Lung (tissue), 12 donors: ENCODE data around the gene SSR3. TPM values are rescaled to one million over a fixed set of nuclear protein-coding genes. Genes with fewer than 3 reads are reported as not detected.

ENCODE experiments used
- ATAC-seq: fragments of 200-7000 bp; cut with Tn5 transposase; one replicate; pipeline ENCODE4 v1.9.1; 2020; ENCODE audit warnings: moderate number of reproducible peaks; ENCODE audit not compliant: insufficient read depth, low FRiP score
- DNase-seq, 3 donors: peaks; one replicate each; pipeline ENCODE4 v3.0.0-alpha.2; 2013 to 2017
- H3K27ac ChIP-seq, 2 donors: one replicate each; pipeline ENCODE4 v1.5.1; 2013; ENCODE audit warnings: mild to moderate bottlenecking in 2 of 2, moderate library complexity in 2 of 2, control low read depth in 1 of 2, inconsistent platforms in 1 of 2, low read depth in 1 of 2, low read length in 1 of 2
- H3K27me3 ChIP-seq, 3 donors: one replicate each; pipeline ENCODE4 v1.5.1; 2013; ENCODE audit warnings: low read length in 2 of 3; ENCODE audit not compliant: control insufficient read depth in 3 of 3, insufficient read depth in 3 of 3
- H3K36me3 ChIP-seq, 4 donors: one replicate each; pipeline ENCODE4 v1.5.1; 2013; ENCODE audit warnings: low read length in 4 of 4, mild to moderate bottlenecking in 1 of 4, moderate library complexity in 1 of 4; ENCODE audit not compliant: control insufficient read depth in 4 of 4, insufficient read depth in 4 of 4
- H3K4me1 ChIP-seq, 5 donors: one replicate each; pipeline ENCODE4 v1.5.1; 2013; ENCODE audit warnings: low read length in 5 of 5, mild to moderate bottlenecking in 2 of 5, moderate library complexity in 1 of 5; ENCODE audit not compliant: control insufficient read depth in 5 of 5, insufficient read depth in 5 of 5
- H3K4me3 ChIP-seq: one replicate; pipeline ENCODE4 v1.5.1; 2013; ENCODE audit warnings: mild to moderate bottlenecking, control low read depth, moderate library complexity
- H3K9ac ChIP-seq, 2 donors: one replicate each; pipeline ENCODE4 v1.5.1; 2013; ENCODE audit warnings: low read length in 2 of 2, control low read depth in 1 of 2; ENCODE audit not compliant: insufficient read depth in 1 of 2
- H3K9me3 ChIP-seq, 4 donors: one replicate each; pipeline ENCODE4 v1.5.1; 2013; ENCODE audit warnings: low read length in 3 of 4, mild to moderate bottlenecking in 1 of 4, moderate library complexity in 1 of 4; ENCODE audit not compliant: control insufficient read depth in 4 of 4, insufficient read depth in 3 of 4
- WGBS, 2 donors: extraction: QIAGEN DNeasy Blood & Tissue Kit; methylation state at CpG; one replicate each; pipeline ENCODE4 v1.1.7; 2013; 5-methylcytosine and 5-hydroxymethylcytosine counted together
- polyA plus RNA-seq, 2 donors: library from polyadenylated mRNA; stranded (reverse); fragments of 200-250 nt; gene quantifications; one replicate each; pipeline ENCODE4 v1.2.1, GENCODE V29; 2013
- total RNA-seq, 2 donors: library from RNA; depleted of rRNA in 1 of 2; stranded (reverse); fragments of >200 nt in 1 of 2; gene quantifications; one replicate each; pipeline ENCODE4 v1.2.1, GENCODE V29; 2014 to 2021
- TF ChIP-seq, protein P1 (sequence below): IDR thresholded peaks from 2 replicates; pipeline ENCODE4 v1.5.1; 2012; ENCODE audit warnings: mild to moderate bottlenecking; ENCODE audit errors: control extremely low read depth, extremely low read depth
- donor health status: control.
- donor health status: control.
- donor health status: Bipolar disorder and iron deficiency.
- donor health status: healthy.
- donor health status: DM: yes; HTN: yes; CAD: no.

The SSR3 gene
- total and polyA plus RNA-seq, 4 donors: 83.7 to 209 (median 188) TPM

DNA sequence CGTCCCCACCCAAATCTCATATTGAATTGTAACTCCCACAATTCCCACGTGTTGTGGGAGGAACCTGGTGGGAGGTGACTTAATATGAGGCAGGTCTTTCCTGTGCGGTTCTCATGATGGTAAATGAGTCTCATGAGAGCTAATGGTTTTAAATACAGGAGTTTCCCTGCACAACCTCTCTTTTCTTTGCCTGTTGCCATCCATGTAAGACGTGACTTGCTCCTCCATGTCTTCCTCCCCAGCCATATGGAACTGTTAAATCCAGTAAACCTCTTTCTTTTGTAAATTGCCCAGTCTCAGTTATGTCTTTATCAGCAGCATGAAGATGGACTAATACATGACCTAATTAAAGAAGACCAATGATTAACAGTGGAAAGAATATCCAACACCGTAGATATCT, 56.6 kb downstream of the SSR3 start:
- Histone ChIP-seq H3K27me3 (no peaks in the 10 kb centered on the region), H3K36me3 (no peaks in the 10 kb centered on the region), H3K9me3 (no peaks in the 10 kb centered on the region), H3K4me1 (no peaks in the 10 kb centered on the region), H3K27ac (no peak overlapping the region), H3K9ac (no peak overlapping the region), H3K4me3 (no peak overlapping the region)
- DNase-seq: no peak
- WGBS, 2 donors: 85 to 88% methylated on average over 5 of the region's 5 CpGs
- TF ChIP-seq, protein P1, sequence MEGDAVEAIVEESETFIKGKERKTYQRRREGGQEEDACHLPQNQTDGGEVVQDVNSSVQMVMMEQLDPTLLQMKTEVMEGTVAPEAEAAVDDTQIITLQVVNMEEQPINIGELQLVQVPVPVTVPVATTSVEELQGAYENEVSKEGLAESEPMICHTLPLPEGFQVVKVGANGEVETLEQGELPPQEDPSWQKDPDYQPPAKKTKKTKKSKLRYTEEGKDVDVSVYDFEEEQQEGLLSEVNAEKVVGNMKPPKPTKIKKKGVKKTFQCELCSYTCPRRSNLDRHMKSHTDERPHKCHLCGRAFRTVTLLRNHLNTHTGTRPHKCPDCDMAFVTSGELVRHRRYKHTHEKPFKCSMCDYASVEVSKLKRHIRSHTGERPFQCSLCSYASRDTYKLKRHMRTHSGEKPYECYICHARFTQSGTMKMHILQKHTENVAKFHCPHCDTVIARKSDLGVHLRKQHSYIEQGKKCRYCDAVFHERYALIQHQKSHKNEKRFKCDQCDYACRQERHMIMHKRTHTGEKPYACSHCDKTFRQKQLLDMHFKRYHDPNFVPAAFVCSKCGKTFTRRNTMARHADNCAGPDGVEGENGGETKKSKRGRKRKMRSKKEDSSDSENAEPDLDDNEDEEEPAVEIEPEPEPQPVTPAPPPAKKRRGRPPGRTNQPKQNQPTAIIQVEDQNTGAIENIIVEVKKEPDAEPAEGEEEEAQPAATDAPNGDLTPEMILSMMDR: no peak
- no peak for ATAC-seq

DNA sequence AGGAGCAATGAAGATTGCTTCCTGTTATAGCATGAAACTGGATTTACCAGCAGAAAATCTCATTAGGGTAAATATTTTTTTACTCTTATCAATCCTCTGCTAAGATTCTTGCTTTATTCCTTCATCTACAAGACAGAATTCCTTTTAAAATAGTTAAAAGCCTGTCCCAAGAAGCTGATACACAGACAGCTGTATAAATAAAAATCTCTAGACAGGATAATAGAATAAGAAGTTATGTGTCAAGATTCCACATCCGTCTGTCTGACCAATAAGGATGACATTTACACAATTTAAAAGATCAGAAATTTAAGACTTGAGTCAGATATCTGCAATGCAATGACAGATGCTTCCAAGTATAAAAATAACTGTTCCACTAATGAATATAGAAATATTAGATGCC, 57.6 kb downstream of the SSR3 start:
- Histone ChIP-seq H3K9ac (no peak overlapping the region), H3K9me3 (no peaks in the 10 kb centered on the region), H3K4me3 (no peak overlapping the region), H3K36me3 (no peaks in the 10 kb centered on the region), H3K4me1 (no peaks in the 10 kb centered on the region), H3K27me3 (no peaks in the 10 kb centered on the region), H3K27ac (no peak overlapping the region)
- 69 to 75% methylated on average over 1 of the region's 1 CpG for WGBS, 2 donors
- DNase-seq (no peak), ATAC-seq (no peak)
- TF ChIP-seq, protein P1: no peak

DNA sequence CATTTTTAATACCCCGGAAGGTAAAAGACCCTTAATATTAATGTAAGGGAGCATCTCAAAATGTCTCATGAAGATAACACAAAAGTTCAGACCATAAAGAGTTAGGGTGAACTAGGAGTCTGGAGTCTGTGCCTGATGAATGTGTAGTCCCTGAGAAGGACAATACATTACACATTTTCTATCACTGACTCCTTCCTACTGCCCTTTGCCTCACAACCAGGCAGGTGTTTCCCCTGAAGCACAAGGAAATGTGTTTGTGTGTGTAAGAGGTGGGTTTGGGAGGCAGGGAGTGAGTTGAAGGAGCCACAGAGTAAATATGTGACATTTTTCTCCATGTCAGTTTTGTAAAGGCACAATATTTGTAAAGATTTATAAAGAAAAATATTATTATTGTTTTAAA, 59.1 kb downstream of the SSR3 start:
- Histone ChIP-seq H3K4me3 (no peak overlapping the region), H3K4me1 (no peaks in the 10 kb centered on the region), H3K9ac (no peak overlapping the region), H3K9me3 (no peaks in the 10 kb centered on the region), H3K36me3 (no peaks in the 10 kb centered on the region), H3K27ac (no peak overlapping the region), H3K27me3 (no peaks in the 10 kb centered on the region)
- 93 to 98% methylated on average over 1 of the region's 1 CpG for WGBS, 2 donors
- ATAC-seq (no peak), DNase-seq (no peak)
- TF ChIP-seq, protein P1: no peak

DNA sequence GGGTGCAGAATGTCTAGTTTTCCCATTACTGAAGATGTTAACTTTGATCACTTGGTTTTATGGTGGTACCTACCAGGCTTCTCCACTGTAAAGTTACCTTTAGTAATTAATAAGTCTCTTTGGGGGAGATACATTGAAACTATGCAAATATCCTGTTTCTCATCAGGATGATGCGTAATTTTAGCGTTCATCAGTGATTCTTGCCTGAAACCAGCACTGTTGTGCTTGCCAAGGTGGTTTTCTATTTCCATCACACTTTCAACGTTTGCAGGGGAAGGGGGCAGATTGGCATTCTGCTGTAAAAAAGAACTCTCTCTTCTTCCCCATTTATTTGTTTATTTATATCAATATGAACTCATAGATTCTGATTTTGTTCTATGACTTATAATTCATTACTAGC, 61.0 kb downstream of the SSR3 start:
- ATAC-seq: no peak
- Histone ChIP-seq H3K27me3 (no peaks in the 10 kb centered on the region), H3K4me3 (no peak overlapping the region), H3K4me1 (no peaks in the 10 kb centered on the region), H3K36me3 (no peaks in the 10 kb centered on the region), H3K9me3 (no peaks in the 10 kb centered on the region), H3K27ac (no peak overlapping the region), H3K9ac (no peak overlapping the region)
- TF ChIP-seq, protein P1: no peak
- DNase-seq: no peak
- 79 to 88% methylated on average over 3 of the region's 3 CpGs for WGBS, 2 donors
